ENCODE measurements around the gene TAS2R10. TPM values are rescaled to one million over a fixed set of nuclear protein-coding genes. Genes with fewer than 3 reads are reported as not detected.

Gene TAS2R10
- total and polyA plus RNA-seq, 2 donors (not counting 1 experiment from before 2014, with no cell fraction given), result 0.27 TPM; not detected in 1

- no peaks in the 10 kb centered on the region for H3K4me1 Mint-ChIP-seq
- Histone ChIP-seq H3K4me1 (ENCODE audit: control insufficient read depth in 2 of 2, insufficient read depth in 2 of 2, low read length in 2 of 2) (no peaks in the 10 kb centered on the region), H3K79me2 (ENCODE audit: control insufficient read depth, insufficient read depth, low read length) (no peaks in the 10 kb centered on the region), H2AFZ (ENCODE audit: insufficient read depth, low read depth, low read length, poor library complexity, severe bottlenecking) (no peak overlapping the region), H3K27me3 (replicated peaks in 1 of 4; ENCODE audit: control extremely low read depth in 1 of 4, control insufficient read depth in 3 of 4, insufficient read depth in 4 of 4, low read length in 3 of 4) (no peaks in the 10 kb centered on the region), H3K9me3 (ENCODE audit: control extremely low read depth in 1 of 3, control insufficient read depth in 2 of 3, insufficient read depth in 1 of 3, low read length in 2 of 3) (no peaks in the 10 kb centered on the region), H3K27ac (ENCODE audit: low read length in 2 of 2) (no peak overlapping the region), H3K4me3 (ENCODE audit: control extremely low read depth in 1 of 5, extremely low read depth in 1 of 5, insufficient read depth in 1 of 5, low read depth in 2 of 5, low read length in 4 of 5) (no peak overlapping the region), H3K9ac (ENCODE audit: low read length) (no peak overlapping the region), H3K4me2 (replicated peaks; ENCODE audit: low read depth, low read length, poor library complexity, severe bottlenecking) (no peak overlapping the region), H4K20me1 (ENCODE audit: control insufficient read depth, insufficient read depth, low read length, poor library complexity, severe bottlenecking) (no peaks in the 10 kb centered on the region), H3K36me3 (replicated peaks in 1 of 2; ENCODE audit: control extremely low read depth in 1 of 2, control insufficient read depth in 1 of 2, extremely low read depth in 1 of 2, insufficient read depth in 2 of 2, low read length in 1 of 2) (peaks cover 0 to 4% of the 10 kb centered on the region in 2 experiments)
- CTCF ChIA-PET, result no interaction called here
- intact Hi-C loops (cut with micrococcal nuclease), result no loop called here
- H3K27me3 Mint-ChIP-seq, result no peaks in the 10 kb centered on the region
- POLR2A ChIA-PET, result no interaction called here
- H3K9me3 Mint-ChIP-seq (ENCODE audit: insufficient read depth), result no peaks in the 10 kb centered on the region
- H3K27ac Mint-ChIP-seq, result no peak overlapping the region
- TF ChIP-seq EZH2 (IDR thresholded peaks at IDR 0.05; ENCODE audit: borderline replicate concordance, insufficient read depth, low read depth, low read length, poor library complexity, severe bottlenecking) (no peak), CTCF (IDR thresholded peaks at IDR 0.05) (no peak)
- no CpG with 5 or more reads among the region's 2 CpGs for WGBS (ENCODE audit: insufficient coverage)
- H3K4me3 Mint-ChIP-seq, result no peak overlapping the region
- DNase-seq (no peak), ATAC-seq (ENCODE audit: low read depth) (no peak)
These were observed 21.6 kb upstream of the TAS2R10 start for GRCh38 chr12:10847744-10848143.

- Histone ChIP-seq H3K36me3 (replicated peaks in 1 of 2; ENCODE audit: control extremely low read depth in 1 of 2, control insufficient read depth in 1 of 2, extremely low read depth in 1 of 2, insufficient read depth in 2 of 2, low read length in 1 of 2) (peaks cover 0 to 4% of the 10 kb centered on the region in 2 experiments), H3K4me3 (ENCODE audit: control extremely low read depth in 1 of 5, extremely low read depth in 1 of 5, insufficient read depth in 1 of 5, low read depth in 2 of 5, low read length in 4 of 5) (no peak overlapping the region), H3K9ac (ENCODE audit: low read length) (no peak overlapping the region), H3K27me3 (replicated peaks in 1 of 4; ENCODE audit: control extremely low read depth in 1 of 4, control insufficient read depth in 3 of 4, insufficient read depth in 4 of 4, low read length in 3 of 4) (no peaks in the 10 kb centered on the region), H3K27ac (ENCODE audit: low read length in 2 of 2) (no peak overlapping the region), H3K9me3 (ENCODE audit: control extremely low read depth in 1 of 3, control insufficient read depth in 2 of 3, insufficient read depth in 1 of 3, low read length in 2 of 3) (no peaks in the 10 kb centered on the region), H3K4me2 (replicated peaks; ENCODE audit: low read depth, low read length, poor library complexity, severe bottlenecking) (no peak overlapping the region), H3K79me2 (ENCODE audit: control insufficient read depth, insufficient read depth, low read length) (no peaks in the 10 kb centered on the region), H2AFZ (ENCODE audit: insufficient read depth, low read depth, low read length, poor library complexity, severe bottlenecking) (no peak overlapping the region), H4K20me1 (ENCODE audit: control insufficient read depth, insufficient read depth, low read length, poor library complexity, severe bottlenecking) (no peaks in the 10 kb centered on the region), H3K4me1 (ENCODE audit: control insufficient read depth in 2 of 2, insufficient read depth in 2 of 2, low read length in 2 of 2) (no peaks in the 10 kb centered on the region)
- H3K27me3 Mint-ChIP-seq, result no peaks in the 10 kb centered on the region
- H3K9me3 Mint-ChIP-seq (ENCODE audit: insufficient read depth), result no peaks in the 10 kb centered on the region
- DNase-seq (no peak), ATAC-seq (ENCODE audit: low read depth) (no peak)
- ChIA-PET CTCF (no interaction called here), POLR2A (no interaction called here)
- no peak for TF ChIP-seq EZH2 (IDR thresholded peaks at IDR 0.05; ENCODE audit: borderline replicate concordance, insufficient read depth, low read depth, low read length, poor library complexity, severe bottlenecking)
- TF ChIP-seq CTCF (IDR thresholded peaks at IDR 0.05), result no peak
- no peak overlapping the region for H3K27ac Mint-ChIP-seq
- no peak overlapping the region for H3K4me3 Mint-ChIP-seq
- H3K4me1 Mint-ChIP-seq, result no peaks in the 10 kb centered on the region
- 100% methylated on average over 1 of the region's 2 CpGs for WGBS (ENCODE audit: insufficient coverage)
- intact Hi-C loops (cut with micrococcal nuclease), result no loop called here
These were observed 16.7 kb upstream of the TAS2R10 start for GRCh38 chr12:10842862-10843261.

Data from B cell (primary cell).